ENCODE results near the gene TBL2.
"Not testable (repeated sequence)": the region's sequence is repeated elsewhere in the genome, so short reads cannot be mapped to it uniquely, and the experiment has no call there.

Gene TBL2

GRCh38 chr7:73622527-73622908 is 44.1 kb upstream of the TBL2 start:
- TF ChIP-seq CTCF (conservative IDR thresholded peaks at IDR 0.05; ENCODE audit: low read depth, low read length): no peak
- no peak for DNase-seq (ENCODE audit: low read depth)
- H3K4me3 ChIP-seq (ENCODE audit: low read length): no peak overlapping the region

DNA sequence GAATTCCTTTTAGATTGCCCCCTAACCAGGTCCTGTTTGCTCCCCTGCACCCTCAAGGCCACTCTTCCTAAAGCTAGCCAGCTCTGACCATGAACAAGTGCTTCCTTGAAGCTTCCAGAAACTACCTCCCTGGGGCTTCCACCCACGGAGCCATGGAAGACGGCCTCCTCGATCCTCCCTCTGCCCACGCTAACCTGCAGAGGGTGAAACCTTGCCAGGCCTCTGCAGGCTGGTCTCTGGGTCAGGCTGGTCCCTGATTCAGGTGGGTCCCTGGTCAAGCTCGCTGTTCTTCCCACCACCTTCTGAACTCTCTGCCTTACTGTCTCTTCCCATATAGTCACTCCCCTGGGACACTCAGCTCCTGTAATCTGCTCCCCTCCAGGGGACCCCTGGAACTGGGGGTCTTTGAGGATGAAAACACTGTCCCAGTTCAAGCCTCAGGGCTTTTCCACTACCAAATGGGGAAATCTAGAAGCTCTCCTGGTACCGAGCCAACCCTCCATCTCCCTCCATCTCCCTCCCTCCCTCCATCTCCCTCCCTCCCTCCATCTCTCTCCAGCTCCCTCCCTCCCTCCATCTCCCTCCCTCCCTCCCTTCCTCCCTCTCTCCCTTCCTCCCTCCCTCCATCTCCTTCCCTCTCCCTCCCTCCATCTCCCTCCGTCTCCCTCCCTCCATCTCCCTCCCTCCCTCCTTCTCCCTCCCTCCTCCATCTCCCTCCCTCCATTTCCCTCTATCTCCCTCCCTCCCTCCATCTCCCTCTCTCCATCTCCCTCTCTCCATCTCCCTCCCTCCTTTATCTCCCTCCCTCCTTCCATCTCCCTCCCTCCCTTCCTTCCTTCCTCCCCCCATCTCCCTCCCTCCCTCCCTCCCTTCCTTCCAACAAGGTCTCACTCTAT is 43.0 kb upstream of the TBL2 start:
- TF ChIP-seq CTCF (conservative IDR thresholded peaks at IDR 0.05; ENCODE audit: low read depth, low read length): no peak
- H3K4me3 ChIP-seq (ENCODE audit: low read length): no peak overlapping the region
- no peak for DNase-seq (ENCODE audit: low read depth)

- H3K4me3 ChIP-seq (ENCODE audit: low read length): not testable (repeated sequence)
Observed at GRCh38 chr7:73619394-73619793, 41.0 kb upstream of the TBL2 start.

DNA sequence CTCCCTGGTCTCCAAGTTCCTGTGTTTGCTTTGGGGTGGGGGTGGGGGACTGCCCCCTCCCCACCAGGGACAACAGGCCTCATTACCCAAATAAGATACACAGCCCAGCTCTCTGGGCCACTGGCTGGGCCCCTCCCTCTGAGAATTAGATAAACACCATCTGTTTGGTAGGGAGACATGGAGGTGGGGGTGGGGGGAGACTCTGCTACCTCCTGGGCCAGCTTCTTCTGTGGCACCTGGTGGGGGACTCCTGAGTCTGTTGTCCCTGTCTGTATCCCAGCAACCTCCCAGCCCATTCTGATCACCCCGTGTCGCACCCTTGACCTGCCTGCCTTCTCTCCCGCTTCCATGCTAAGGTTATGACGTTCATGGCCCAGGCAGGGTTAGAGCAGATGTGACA is 40.2 kb upstream of the TBL2 start:
- no peak for TF ChIP-seq CTCF (conservative IDR thresholded peaks at IDR 0.05; ENCODE audit: low read depth, low read length)
- no peak for DNase-seq (ENCODE audit: low read depth)
- no peak overlapping the region for H3K4me3 ChIP-seq (ENCODE audit: low read length)

More at GRCh38 chr7:73619394-73619793, 41.0 kb upstream of the TBL2 start:
- not testable (repeated sequence) for DNase-seq (ENCODE audit: low read depth)

DNA sequence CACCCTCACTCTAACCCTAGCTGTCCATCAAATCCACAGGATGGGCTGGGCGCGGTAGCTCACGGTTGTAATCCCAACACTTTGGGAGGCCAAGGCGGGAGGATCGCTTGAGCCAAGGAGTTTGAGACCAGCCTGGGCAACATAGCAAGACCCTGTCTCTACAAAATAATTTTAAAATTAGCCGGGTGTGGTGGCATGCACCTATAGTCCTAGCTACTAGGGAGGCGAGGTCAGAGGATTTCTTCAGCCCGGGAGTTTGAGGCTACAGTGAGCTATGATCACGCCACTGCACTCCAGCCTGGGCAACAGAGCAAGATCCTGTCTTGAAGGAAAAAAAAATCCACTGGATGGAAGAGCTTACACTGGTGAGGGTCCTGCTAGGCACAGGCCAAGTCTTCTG is 39.1 kb upstream of the TBL2 start:
- not testable (repeated sequence) for H3K4me3 ChIP-seq (ENCODE audit: low read length)

GRCh38 chr7:73615886-73616285 is 37.5 kb upstream of the TBL2 start:
- H3K4me3 ChIP-seq (ENCODE audit: low read length): no peak overlapping the region
- DNase-seq (ENCODE audit: low read depth): no peak
- TF ChIP-seq CTCF (conservative IDR thresholded peaks at IDR 0.05; ENCODE audit: low read depth, low read length): peak; percentile 14

More for the DNA sequence above, 39.1 kb upstream of the TBL2 start:
- DNase-seq (ENCODE audit: low read depth): not testable (repeated sequence)

DNA sequence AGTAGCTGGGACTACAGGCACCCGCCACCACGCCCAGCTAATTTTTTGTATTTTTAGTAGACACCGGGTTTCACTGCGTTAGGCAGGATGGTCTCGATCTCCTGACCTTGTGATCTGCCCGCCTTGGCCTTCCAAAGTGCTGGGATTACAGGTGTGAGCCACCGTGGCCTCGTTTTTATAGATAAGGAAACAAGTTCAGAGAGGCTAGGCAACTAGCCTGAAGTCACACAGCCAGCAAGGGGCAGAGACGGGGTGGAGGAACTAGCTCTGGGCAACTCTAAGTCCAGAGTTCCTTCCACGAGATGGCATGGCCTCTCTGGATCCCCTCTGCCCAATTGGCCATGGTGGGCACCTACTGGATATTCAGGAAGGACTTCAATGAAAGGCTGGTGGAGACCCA is 36.6 kb upstream of the TBL2 start:
- not testable (repeated sequence) for H3K4me3 ChIP-seq (ENCODE audit: low read length); DNase-seq (ENCODE audit: low read depth)

- no peak for TF ChIP-seq CTCF (conservative IDR thresholded peaks at IDR 0.05; ENCODE audit: low read depth, low read length)
- no peak overlapping the region for H3K4me3 ChIP-seq (ENCODE audit: low read length)
- DNase-seq (ENCODE audit: low read depth): no peak
Observed at GRCh38 chr7:73613954-73614735, 35.8 kb upstream of the TBL2 start.

All from retinal pigment epithelial cell (primary cell).